C4-2B (cell line): ENCODE results near the gene CNOT3.

ENCODE experiments used
- ZFX ChIP-seq: fragments of 450-650 bp; IDR thresholded peaks from 2 replicates; pipeline ENCODE4 v1.6.1; 2017
- TF ChIP-seq, protein P1 (sequence below): fragments of 450-650 bp; conservative IDR thresholded peaks from 2 replicates; pipeline ENCODE4 v1.5.1; 2017; ENCODE audit warnings: mild to moderate bottlenecking

GRCh38 chr19:54188215-54188871 is 50.8 kb downstream of the CNOT3 start:
- TF ChIP-seq, protein P1, sequence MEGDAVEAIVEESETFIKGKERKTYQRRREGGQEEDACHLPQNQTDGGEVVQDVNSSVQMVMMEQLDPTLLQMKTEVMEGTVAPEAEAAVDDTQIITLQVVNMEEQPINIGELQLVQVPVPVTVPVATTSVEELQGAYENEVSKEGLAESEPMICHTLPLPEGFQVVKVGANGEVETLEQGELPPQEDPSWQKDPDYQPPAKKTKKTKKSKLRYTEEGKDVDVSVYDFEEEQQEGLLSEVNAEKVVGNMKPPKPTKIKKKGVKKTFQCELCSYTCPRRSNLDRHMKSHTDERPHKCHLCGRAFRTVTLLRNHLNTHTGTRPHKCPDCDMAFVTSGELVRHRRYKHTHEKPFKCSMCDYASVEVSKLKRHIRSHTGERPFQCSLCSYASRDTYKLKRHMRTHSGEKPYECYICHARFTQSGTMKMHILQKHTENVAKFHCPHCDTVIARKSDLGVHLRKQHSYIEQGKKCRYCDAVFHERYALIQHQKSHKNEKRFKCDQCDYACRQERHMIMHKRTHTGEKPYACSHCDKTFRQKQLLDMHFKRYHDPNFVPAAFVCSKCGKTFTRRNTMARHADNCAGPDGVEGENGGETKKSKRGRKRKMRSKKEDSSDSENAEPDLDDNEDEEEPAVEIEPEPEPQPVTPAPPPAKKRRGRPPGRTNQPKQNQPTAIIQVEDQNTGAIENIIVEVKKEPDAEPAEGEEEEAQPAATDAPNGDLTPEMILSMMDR, result no peak
- TF ChIP-seq ZFX, result no peak
